ENCODE results near the gene ZNF225.

The ZNF225 gene

GRCh38 chr19:44112802-44113137 lies 429 bp upstream of the ZNF225 start:
- Histone ChIP-seq H3K4me3 (ENCODE audit: low read depth, low read length) (peak overlapping the region; percentile 59), H3K9me3 (ENCODE audit: control insufficient read depth, insufficient read depth, low read depth, low read length) (peaks cover 31% of the 10 kb centered on the region), H3K36me3 (ENCODE audit: control insufficient read depth in 2 of 2, insufficient read depth in 1 of 2, low read length in 2 of 2) (peaks cover 32 to 64% of the 10 kb centered on the region in 2 experiments), H3K4me1 (ENCODE audit: control insufficient read depth, insufficient read depth, low read length) (peaks cover 14% of the 10 kb centered on the region), H3K27ac (ENCODE audit: extremely low read depth, low read depth, low read length) (peak overlapping the region; percentile 81)
- TF ChIP-seq ZNF366 (tag by site-specific recombination; conservative IDR thresholded peaks at IDR 0.05) (peak; percentile 87), ZSCAN30 (tag by site-specific recombination; IDR thresholded peaks at IDR 0.05) (0 out of 2 replicates have a peak, but pooled peaks have one; percentile 1), ZNF37A (tag by site-specific recombination; IDR thresholded peaks at IDR 0.05) (no peak), ZNF561 (tag by site-specific recombination; IDR thresholded peaks at IDR 0.05; ENCODE audit: borderline replicate concordance) (peak; percentile 54; the same call in 1 of the 2 replicates), ZNF398 (tag by site-specific recombination; IDR thresholded peaks at IDR 0.05) (peak; percentile 12; the same call in 1 of the 2 replicates), ZNF501 (tag by site-specific recombination; IDR thresholded peaks at IDR 0.05) (peak; percentile 29; the same call in 1 of the 2 replicates), ZNF747 (tag by site-specific recombination; IDR thresholded peaks at IDR 0.05) (no peak), ZBTB44 (tag by site-specific recombination; IDR thresholded peaks at IDR 0.05) (no peak), MZF1 (tag by site-specific recombination; IDR thresholded peaks at IDR 0.05; ENCODE audit: borderline replicate concordance) (peak; percentile 76; the same call in 1 of the 2 replicates)
- ChIA-PET POLR2A (interaction anchor here (0.6 to 3.5 kb wide), 14 partner anchors 10 to 461 kb away, joined by 3 to 33 read pairs (median 6); partner anchors contain the start of genes ZNF221, ZNF223, ZNF224 and ZNF226), CTCF (no interaction called here)

- ChIA-PET POLR2A (interaction anchor here (0.6 to 3.5 kb wide), 13 partner anchors 8 to 287 kb away, joined by 3 to 33 read pairs (median 5); partner anchors contain the start of genes ZNF223, ZNF224, ZNF226 and ZNF227), CTCF (interaction anchor here (0.6 to 1.2 kb wide), 8 partner anchors 11 to 832 kb away, joined by 3 to 4 read pairs (median 3); partner anchors contain the start of genes APOC2, ZNF226 and ZNF227)
- Histone ChIP-seq H3K27ac (ENCODE audit: extremely low read depth, low read depth, low read length) (peak overlapping the region; percentile 54; the same call in 1 of the 2 replicates), H3K4me1 (ENCODE audit: control insufficient read depth, insufficient read depth, low read length) (peaks cover 14% of the 10 kb centered on the region), H3K4me3 (ENCODE audit: low read depth, low read length) (peak overlapping the region; percentile 54), H3K36me3 (ENCODE audit: control insufficient read depth in 2 of 2, insufficient read depth in 1 of 2, low read length in 2 of 2) (peaks cover 32 to 64% of the 10 kb centered on the region in 2 experiments), H3K9me3 (ENCODE audit: control insufficient read depth, insufficient read depth, low read depth, low read length) (peaks cover 20% of the 10 kb centered on the region)
- TF ChIP-seq ZBTB10 (tag by site-specific recombination; IDR thresholded peaks at IDR 0.05) (0 out of 2 replicates have a peak, but pooled peaks have one; percentile 2), ZNF561 (tag by site-specific recombination; IDR thresholded peaks at IDR 0.05; ENCODE audit: borderline replicate concordance) (no peak), PRDM1 (tag by site-specific recombination; IDR thresholded peaks at IDR 0.05) (0 out of 2 replicates have a peak, but pooled peaks have one; percentile 4), ZNF155 (tag by site-specific recombination; IDR thresholded peaks at IDR 0.05) (no peak), ZNF10 (tag by site-specific recombination; IDR thresholded peaks at IDR 0.05) (no peak), ZBTB11 (tag by site-specific recombination; conservative IDR thresholded peaks at IDR 0.05; ENCODE audit: low read depth) (no peak), ZNF610 (tag by site-specific recombination; IDR thresholded peaks at IDR 0.05; ENCODE audit: borderline replicate concordance) (no peak), ZNF585B (tag by site-specific recombination; IDR thresholded peaks at IDR 0.05) (no peak), ZNF341 (tag by site-specific recombination; IDR thresholded peaks at IDR 0.05; ENCODE audit: low read depth) (no peak), ZNF785 (tag by site-specific recombination; IDR thresholded peaks at IDR 0.05) (no peak), ZNF792 (tag by site-specific recombination; IDR thresholded peaks at IDR 0.05) (no peak), ZNF18 (tag by site-specific recombination; IDR thresholded peaks at IDR 0.05) (no peak), ZBTB44 (tag by site-specific recombination; IDR thresholded peaks at IDR 0.05) (no peak)
Observed at GRCh38 chr19:44113784-44114390, 688 bp downstream of the ZNF225 start.

Measured in HEK293 (cell line).